Panc1 (cell line): ENCODE results near the gene ZNF844. TPM values are rescaled to one million over a fixed set of nuclear protein-coding genes. Genes with fewer than 3 reads are reported as not detected.

Experiments
- ATAC-seq: fragments of 200-7000 bp; cut with Tn5 transposase; 2 replicates; pipeline ENCODE4 v1.9.1; 2020; ENCODE audit warnings: mild to moderate bottlenecking, moderate library complexity
- BruUV-seq: library from RNA; stranded (reverse); fragments of 400-500 nt; replicated peaks from 2 replicates; lab custom pipeline; 2021; lab: Mats Ljungman, UMichigan
- CTCF ChIA-PET: fragments of 300-600 bp; sonication (Branson Sonifier 250); formaldehyde crosslinking; loops from one replicate; lab custom pipeline; 2022; ENCODE audit warnings: antibody characterized with exemption; lab: Charles Lee
- POLR2A ChIA-PET: fragments of 300-600 bp; sonication (Branson Sonifier 250); formaldehyde crosslinking; loops from one replicate; lab custom pipeline; 2022; ENCODE audit warnings: antibody characterized with exemption; lab: Charles Lee
- DNase-seq: peaks from one replicate; pipeline ENCODE4 v3.0.0-alpha.2; 2010; ENCODE audit warnings: low read depth, low spot score
- H3K27ac ChIP-seq: 2 replicates; pipeline ENCODE4 v1.5.1; 2011; ENCODE audit warnings: mild to moderate bottlenecking, low read length, inconsistent platforms
- H3K27me3 ChIP-seq: fragments of 200-500 bp; sonication (Bioruptor generic); 2 replicates; pipeline ENCODE4 v1.6.0; 2014; ENCODE audit warnings: low read length, inconsistent platforms; ENCODE audit not compliant: control insufficient read depth, insufficient read depth
- H3K36me3 ChIP-seq: fragments of 200-500 bp; sonication (Bioruptor generic); 2 replicates; pipeline ENCODE4 v1.5.1; 2014; ENCODE audit warnings: inconsistent platforms, mild to moderate bottlenecking, low read length, moderate library complexity; ENCODE audit not compliant: control insufficient read depth, insufficient read depth
- H3K4me1 ChIP-seq: 2 replicates; pipeline ENCODE4 v1.5.1; 2011; ENCODE audit warnings: inconsistent platforms, mild to moderate bottlenecking, low read length, moderate library complexity; ENCODE audit not compliant: control insufficient read depth, insufficient read depth
- H3K4me3 ChIP-seq, 2 experiments: 2 replicates each; pipeline ENCODE4 v1.5.1; 2011 to 2012; ENCODE audit warnings: low read depth in 2 of 2, low read length in 2 of 2, mild to moderate bottlenecking in 2 of 2, inconsistent platforms in 1 of 2, moderate library complexity in 1 of 2
- H3K9me3 ChIP-seq: fragments of 200-500 bp; sonication (Bioruptor generic); 2 replicates; pipeline ENCODE4 v1.5.1; 2014; ENCODE audit warnings: low read depth, mild to moderate bottlenecking, inconsistent platforms, low read length, moderate library complexity; ENCODE audit not compliant: control insufficient read depth, insufficient read depth
- POLR2AphosphoS5 ChIP-seq: IDR thresholded peaks from 2 replicates; pipeline ENCODE4 v1.6.1; 2012; ENCODE audit warnings: mild to moderate bottlenecking, low read depth, low read length, moderate library complexity
- REST ChIP-seq, 2 experiments: IDR thresholded peaks; 2 replicates each; pipeline ENCODE4 v1.6.1; 2011 to 2012; ENCODE audit warnings: low read depth in 2 of 2, control low read depth in 1 of 2, low read length in 1 of 2, mild to moderate bottlenecking in 1 of 2, moderate library complexity in 1 of 2; ENCODE audit not compliant: insufficient read depth in 1 of 2
- SIN3A ChIP-seq: IDR thresholded peaks from 2 replicates; pipeline ENCODE4 v1.6.1; 2012; ENCODE audit warnings: low read depth, mild to moderate bottlenecking, low read length, moderate library complexity, borderline replicate concordance; ENCODE audit not compliant: insufficient read depth
- TCF7L2 ChIP-seq: IDR thresholded peaks from 2 replicates; pipeline ENCODE4 v1.6.1; 2011; ENCODE audit warnings: mild to moderate bottlenecking, low read depth, low read length, inconsistent platforms
- in situ Hi-C: cut with HindIII; loops from 2 replicates; pipeline ENCODE4 v1.10.0; 2016; ENCODE audit warnings: low sequenced_read_pairs, low pct_unique_long_range_greater_than_20kb
- intact Hi-C: fragments of 100-400 bp; cut with micrococcal nuclease; formaldehyde crosslinking; loops from one replicate; pipeline ENCODE4 v1.10.0; 2022; ENCODE audit not compliant: unreplicated experiment
- total RNA-seq: library from RNA; stranded (reverse); gene quantifications from one replicate; pipeline ENCODE4 v1.2.1, GENCODE V29; 2021; ENCODE audit not compliant: unreplicated experiment
- TF ChIP-seq, protein P1 (sequence below): fragments of 450-650 bp; IDR thresholded peaks from 2 replicates; pipeline ENCODE4 v1.5.1; 2017; ENCODE audit warnings: mild to moderate bottlenecking

ZNF844 gene
- total RNA-seq, 1 experiment from 2014 or later, result 8.6 TPM

- Histone ChIP-seq H3K36me3 (no peaks in the 10 kb centered on the region), H3K9me3 (0 out of 2 replicates have a peak, but pooled peaks cover under 1% of the 10 kb centered on the region), H3K27ac (peak within 1 kb of the TSS; percentile 78), H3K4me1 (peaks cover 3% of the 10 kb centered on the region; the same call in 1 of the 2 replicates), H3K27me3 (no peaks in the 10 kb centered on the region), H3K4me3 (peak within 1 kb of the TSS; percentile 70 to 83)
- ChIA-PET POLR2A (interaction anchor here (0.7 kb wide), 2 partner anchors 11 to 50 kb away, joined by 3 to 8 read pairs; no protein-coding TSS in a partner anchor), CTCF (interaction anchor here (0.6 to 1.4 kb wide), 3 partner anchors 22 to 255 kb away, joined by 4 to 12 read pairs (median 12); partner anchors contain the start of gene ZNF491)
- intact Hi-C loops, result no loop called here
- in situ Hi-C loops, result no loop called here
- TF ChIP-seq TCF7L2 (no peak), POLR2AphosphoS5 (peak; percentile 96), SIN3A (0 out of 2 replicates have a peak, but pooled peaks have one; percentile 67)
- TF ChIP-seq, protein P1, sequence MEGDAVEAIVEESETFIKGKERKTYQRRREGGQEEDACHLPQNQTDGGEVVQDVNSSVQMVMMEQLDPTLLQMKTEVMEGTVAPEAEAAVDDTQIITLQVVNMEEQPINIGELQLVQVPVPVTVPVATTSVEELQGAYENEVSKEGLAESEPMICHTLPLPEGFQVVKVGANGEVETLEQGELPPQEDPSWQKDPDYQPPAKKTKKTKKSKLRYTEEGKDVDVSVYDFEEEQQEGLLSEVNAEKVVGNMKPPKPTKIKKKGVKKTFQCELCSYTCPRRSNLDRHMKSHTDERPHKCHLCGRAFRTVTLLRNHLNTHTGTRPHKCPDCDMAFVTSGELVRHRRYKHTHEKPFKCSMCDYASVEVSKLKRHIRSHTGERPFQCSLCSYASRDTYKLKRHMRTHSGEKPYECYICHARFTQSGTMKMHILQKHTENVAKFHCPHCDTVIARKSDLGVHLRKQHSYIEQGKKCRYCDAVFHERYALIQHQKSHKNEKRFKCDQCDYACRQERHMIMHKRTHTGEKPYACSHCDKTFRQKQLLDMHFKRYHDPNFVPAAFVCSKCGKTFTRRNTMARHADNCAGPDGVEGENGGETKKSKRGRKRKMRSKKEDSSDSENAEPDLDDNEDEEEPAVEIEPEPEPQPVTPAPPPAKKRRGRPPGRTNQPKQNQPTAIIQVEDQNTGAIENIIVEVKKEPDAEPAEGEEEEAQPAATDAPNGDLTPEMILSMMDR, result peak; percentile 38; the same call in 1 of the 2 replicates
- TSS peak; percentile 88 for BruUV-seq
- ATAC-seq (peak; percentile 100), DNase-seq (no peak)
Measured at GRCh38 chr19:12052497-12053169, 11.9 kb upstream of the ZNF844 start, which contains the start of gene ZNF878. Gene ZNF878, minus strand, starts transcription at chr19:12052961. Its CDS starts 160 bp downstream, at chr19:12052801.

DNA sequence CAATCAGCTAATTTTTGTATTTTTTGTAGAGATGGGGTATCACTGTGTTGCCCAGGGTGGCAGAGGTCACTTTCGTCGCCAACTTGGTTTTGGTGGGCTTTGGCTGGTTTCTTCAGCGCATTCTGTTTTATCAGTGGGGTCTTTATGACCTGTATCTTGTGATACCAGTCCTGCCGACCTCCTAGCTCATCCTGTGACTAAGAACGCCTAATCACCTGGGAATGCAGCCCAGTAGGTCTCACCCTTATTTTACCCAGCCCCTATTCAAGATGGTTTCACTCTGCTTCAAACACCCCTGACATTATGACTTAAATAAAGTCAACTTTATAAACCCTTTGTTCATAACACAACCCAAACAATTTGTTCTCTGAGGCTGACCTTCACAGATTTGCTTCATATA, 8.7 kb upstream of the ZNF844 start:
- DNase-seq, result no peak
- Histone ChIP-seq H3K4me3 (no peak overlapping the region), H3K27ac (no peak overlapping the region), H3K9me3 (no peaks in the 10 kb centered on the region), H3K36me3 (no peaks in the 10 kb centered on the region), H3K27me3 (no peaks in the 10 kb centered on the region), H3K4me1 (peaks cover 6% of the 10 kb centered on the region; the same call in 1 of the 2 replicates)
- ATAC-seq, result no peak
- ChIA-PET POLR2A (no interaction called here), CTCF (interaction anchor here (0.6 kb wide), 1 partner anchor 540 kb away, joined by 3 read pairs; no protein-coding TSS in a partner anchor)
- intact Hi-C loops (no loop called here), in situ Hi-C loops (no loop called here)
- no TSS peak for BruUV-seq
- TF ChIP-seq TCF7L2 (no peak), SIN3A (no peak), POLR2AphosphoS5 (no peak), REST (IDR thresholded peaks at IDR 0.05; ENCODE audit: insufficient read depth in 1 of 2, low read depth in 2 of 2, low read length in 1 of 2) (no peak)
- TF ChIP-seq, protein P1, result no peak
